Tibial nerve (tissue), 4 donors: Measurements from ENCODE around the gene PRKG1.

Source experiments
- CTCF ChIP-seq, 5 experiments: fragments of 200-600 bp in 3 of 5; fragments of 450-650 bp in 2 of 5; sonication (generic) in 3 of 5; IDR thresholded peaks; one replicate each; pipeline ENCODE4 v1.5.1; 2016 to 2019; ENCODE audit warnings: antibody characterized with exemption in 5 of 5, mild to moderate bottlenecking in 3 of 5, moderate library complexity in 2 of 5
- EP300 ChIP-seq, 2 donors: sonication (generic); formaldehyde crosslinking; IDR thresholded peaks; one replicate each; pipeline ENCODE4 v1.6.1; 2017; ENCODE audit warnings: antibody characterized with exemption in 2 of 2, mild to moderate bottlenecking in 1 of 2

GRCh38 chr10:51313251-51313650 is 239.0 kb downstream of the PRKG1 start:
- TF ChIP-seq CTCF (IDR thresholded peaks at IDR 0.05) (no peak), EP300 (IDR thresholded peaks at IDR 0.05) (no peak)
